Panc1 (cell line): ENCODE data around the gene NAA40.

ENCODE experiments used
- CTCF ChIP-seq: fragments of 450-650 bp; IDR thresholded peaks from 2 replicates; pipeline ENCODE4 v1.5.1; 2017; ENCODE audit warnings: mild to moderate bottlenecking
- POLR2AphosphoS5 ChIP-seq: IDR thresholded peaks from 2 replicates; pipeline ENCODE4 v1.6.1; 2012; ENCODE audit warnings: mild to moderate bottlenecking, low read depth, low read length, moderate library complexity
- REST ChIP-seq, 2 experiments: IDR thresholded peaks; 2 replicates each; pipeline ENCODE4 v1.6.1; 2011 to 2012; ENCODE audit warnings: low read depth in 2 of 2, control low read depth in 1 of 2, low read length in 1 of 2, mild to moderate bottlenecking in 1 of 2, moderate library complexity in 1 of 2; ENCODE audit not compliant: insufficient read depth in 1 of 2
- SIN3A ChIP-seq: IDR thresholded peaks from 2 replicates; pipeline ENCODE4 v1.6.1; 2012; ENCODE audit warnings: low read depth, mild to moderate bottlenecking, low read length, moderate library complexity, borderline replicate concordance; ENCODE audit not compliant: insufficient read depth
- TCF7L2 ChIP-seq: IDR thresholded peaks from 2 replicates; pipeline ENCODE4 v1.6.1; 2011; ENCODE audit warnings: mild to moderate bottlenecking, low read depth, low read length, inconsistent platforms

GRCh38 chr11:64003807-64004589, 65.2 kb downstream of the NAA40 start:
- TF ChIP-seq CTCF (no peak), SIN3A (no peak), POLR2AphosphoS5 (0 out of 2 replicates have a peak, but pooled peaks have one; percentile 19), REST (IDR thresholded peaks at IDR 0.05; ENCODE audit: insufficient read depth in 1 of 2, low read depth in 2 of 2, low read length in 1 of 2) (no peak), TCF7L2 (no peak)
